HEK293 (cell line): ENCODE measurements around the gene IL15.

Experiments
- CTCF ChIA-PET: fragments of 350-600 bp; formaldehyde crosslinking; extraction: SDS; loops from one replicate; lab custom pipeline; 2021; ENCODE audit warnings: antibody characterized with exemption; lab: Yijun Ruan, JAX
- POLR2A ChIA-PET: fragments of 300-600 bp; formaldehyde crosslinking; extraction: SDS; loops from one replicate; lab custom pipeline; 2020; ENCODE audit warnings: antibody characterized with exemption, inconsistent platforms; lab: Yijun Ruan, JAX
- H3K27ac ChIP-seq: fragments of 200-500 bp; sonication (Bioruptor generic); 2 replicates; pipeline ENCODE4 v1.5.1; 2014; ENCODE audit warnings: low read depth, low read length, control low read depth, inconsistent platforms; ENCODE audit errors: extremely low read depth
- H3K36me3 ChIP-seq, 2 experiments: fragments of 200-500 bp in 1 of 2; sonication (Bioruptor generic) in 1 of 2; 1 replicate in 1 of 2; 2 replicates in 1 of 2; pipeline ENCODE4 v1.5.1; 2014 to 2017; ENCODE audit warnings: inconsistent platforms in 2 of 2, low read length in 2 of 2; ENCODE audit not compliant: control insufficient read depth in 2 of 2, insufficient read depth in 1 of 2
- H3K4me1 ChIP-seq: fragments of 200-500 bp; sonication (Bioruptor generic); 2 replicates; pipeline ENCODE4 v1.5.1; 2014; ENCODE audit warnings: mild to moderate bottlenecking, low read length, inconsistent platforms; ENCODE audit not compliant: control insufficient read depth, insufficient read depth
- H3K4me3 ChIP-seq: 2 replicates; pipeline ENCODE4 v1.5.1; 2011; ENCODE audit warnings: low read depth, mild to moderate bottlenecking, control low read depth, low read length, moderate library complexity
- H3K9me3 ChIP-seq: fragments of 200-500 bp; sonication (Bioruptor generic); 2 replicates; pipeline ENCODE4 v1.5.1; 2014; ENCODE audit warnings: low read depth, low read length, inconsistent platforms; ENCODE audit not compliant: control insufficient read depth, insufficient read depth
- EGR2 ChIP-seq: fragments of 450-650 bp; formaldehyde crosslinking; IDR thresholded peaks from 2 replicates; pipeline ENCODE4 v1.5.1; 2016; ENCODE audit warnings: low read depth, missing biosample characterization, missing genetic modification characterization
- GLI4 ChIP-seq: fragments of 450-650 bp; formaldehyde crosslinking; IDR thresholded peaks from 2 replicates; pipeline ENCODE4 v1.5.1; 2016; ENCODE audit warnings: missing biosample characterization, missing genetic modification characterization
- GLIS2 ChIP-seq: fragments of 450-650 bp; formaldehyde crosslinking; IDR thresholded peaks from 2 replicates; pipeline ENCODE4 v1.5.1; 2016; ENCODE audit warnings: missing biosample characterization, missing genetic modification characterization
- HOXC10 ChIP-seq: sonication (generic); formaldehyde crosslinking; IDR thresholded peaks from 2 replicates; pipeline ENCODE4 v1.8.1; 2023; ENCODE audit warnings: mild to moderate bottlenecking, missing genetic modification reagents
- KLF7 ChIP-seq: fragments of 450-650 bp; formaldehyde crosslinking; IDR thresholded peaks from 2 replicates; pipeline ENCODE4 v1.5.1; 2016; ENCODE audit warnings: missing biosample characterization, missing genetic modification characterization, borderline replicate concordance
- PRDM10 ChIP-seq: fragments of 450-650 bp; formaldehyde crosslinking; IDR thresholded peaks from 2 replicates; pipeline ENCODE4 v1.5.1; 2016; ENCODE audit warnings: missing biosample characterization, missing genetic modification characterization
- SALL2 ChIP-seq: fragments of 450-650 bp; formaldehyde crosslinking; IDR thresholded peaks from 2 replicates; pipeline ENCODE4 v1.5.0; 2017; ENCODE audit warnings: missing biosample characterization, mild to moderate bottlenecking, missing genetic modification characterization, borderline replicate concordance
- SP7 ChIP-seq: fragments of 450-650 bp; formaldehyde crosslinking; IDR thresholded peaks from 2 replicates; pipeline ENCODE4 v1.5.1; 2016; ENCODE audit warnings: missing biosample characterization, missing genetic modification characterization
- ZFP37 ChIP-seq: fragments of 450-650 bp; formaldehyde crosslinking; IDR thresholded peaks from 2 replicates; pipeline ENCODE4 v1.5.1; 2016; ENCODE audit warnings: missing biosample characterization, missing genetic modification characterization
- ZFP41 ChIP-seq: fragments of 450-650 bp; formaldehyde crosslinking; IDR thresholded peaks from 2 replicates; pipeline ENCODE4 v1.5.1; 2016; ENCODE audit warnings: missing biosample characterization, missing genetic modification characterization, borderline replicate concordance
- ZNF121 ChIP-seq: fragments of 450-650 bp; formaldehyde crosslinking; IDR thresholded peaks from 2 replicates; pipeline ENCODE4 v1.5.1; 2016; ENCODE audit warnings: missing biosample characterization, missing genetic modification characterization
- ZNF140 ChIP-seq: fragments of 450-650 bp; formaldehyde crosslinking; IDR thresholded peaks from 2 replicates; pipeline ENCODE4 v1.5.1; 2016; ENCODE audit warnings: missing biosample characterization, missing genetic modification characterization
- ZNF155 ChIP-seq: fragments of 450-650 bp; formaldehyde crosslinking; IDR thresholded peaks from 2 replicates; pipeline ENCODE4 v1.5.1; 2016; ENCODE audit warnings: missing biosample characterization, missing genetic modification characterization
- ZNF18 ChIP-seq: fragments of 450-650 bp; formaldehyde crosslinking; IDR thresholded peaks from 2 replicates; pipeline ENCODE4 v1.5.1; 2016; ENCODE audit warnings: missing biosample characterization, missing genetic modification characterization
- ZNF302 ChIP-seq: fragments of 450-650 bp; formaldehyde crosslinking; IDR thresholded peaks from 2 replicates; pipeline ENCODE4 v1.5.1; 2016; ENCODE audit warnings: missing biosample characterization, missing genetic modification characterization, low read depth
- ZNF350 ChIP-seq: fragments of 450-650 bp; formaldehyde crosslinking; IDR thresholded peaks from 2 replicates; pipeline ENCODE4 v1.5.0; 2017; ENCODE audit warnings: missing biosample characterization, mild to moderate bottlenecking, missing genetic modification characterization
- ZNF37A ChIP-seq: fragments of 450-650 bp; IDR thresholded peaks from 2 replicates; pipeline ENCODE4 v1.5.1; 2018; ENCODE audit warnings: missing biosample characterization, missing genetic modification characterization
- ZNF426 ChIP-seq: fragments of 450-650 bp; formaldehyde crosslinking; IDR thresholded peaks from 2 replicates; pipeline ENCODE4 v1.5.1; 2017; ENCODE audit warnings: missing biosample characterization, missing genetic modification characterization, mild to moderate bottlenecking, inconsistent platforms, moderate library complexity
- ZNF548 ChIP-seq: fragments of 450-650 bp; formaldehyde crosslinking; IDR thresholded peaks from 2 replicates; pipeline ENCODE4 v1.5.1; 2016; ENCODE audit warnings: missing biosample characterization, missing genetic modification characterization
- ZNF600 ChIP-seq: fragments of 450-650 bp; formaldehyde crosslinking; IDR thresholded peaks from 2 replicates; pipeline ENCODE4 v1.5.1; 2016; ENCODE audit warnings: missing biosample characterization, missing genetic modification characterization
- ZNF623 ChIP-seq: fragments of 450-650 bp; formaldehyde crosslinking; IDR thresholded peaks from 2 replicates; pipeline ENCODE4 v1.5.1; 2016; ENCODE audit warnings: missing biosample characterization, missing genetic modification characterization
- ZNF677 ChIP-seq: fragments of 450-650 bp; IDR thresholded peaks from 2 replicates; pipeline ENCODE4 v1.5.0; 2018; ENCODE audit warnings: missing biosample characterization, mild to moderate bottlenecking, missing genetic modification characterization, moderate library complexity
- TF ChIP-seq, protein P1 (sequence below): fragments of 450-650 bp; formaldehyde crosslinking; IDR thresholded peaks from 2 replicates; pipeline ENCODE4 v1.5.0; 2017; ENCODE audit warnings: missing biosample characterization, missing genetic modification characterization, borderline replicate concordance
- TF ChIP-seq, protein P2 (sequence below): IDR thresholded peaks from 2 replicates; pipeline ENCODE4 v1.6.1; 2011; ENCODE audit warnings: mild to moderate bottlenecking, low read depth, low read length, borderline replicate concordance

The IL15 gene

DNA sequence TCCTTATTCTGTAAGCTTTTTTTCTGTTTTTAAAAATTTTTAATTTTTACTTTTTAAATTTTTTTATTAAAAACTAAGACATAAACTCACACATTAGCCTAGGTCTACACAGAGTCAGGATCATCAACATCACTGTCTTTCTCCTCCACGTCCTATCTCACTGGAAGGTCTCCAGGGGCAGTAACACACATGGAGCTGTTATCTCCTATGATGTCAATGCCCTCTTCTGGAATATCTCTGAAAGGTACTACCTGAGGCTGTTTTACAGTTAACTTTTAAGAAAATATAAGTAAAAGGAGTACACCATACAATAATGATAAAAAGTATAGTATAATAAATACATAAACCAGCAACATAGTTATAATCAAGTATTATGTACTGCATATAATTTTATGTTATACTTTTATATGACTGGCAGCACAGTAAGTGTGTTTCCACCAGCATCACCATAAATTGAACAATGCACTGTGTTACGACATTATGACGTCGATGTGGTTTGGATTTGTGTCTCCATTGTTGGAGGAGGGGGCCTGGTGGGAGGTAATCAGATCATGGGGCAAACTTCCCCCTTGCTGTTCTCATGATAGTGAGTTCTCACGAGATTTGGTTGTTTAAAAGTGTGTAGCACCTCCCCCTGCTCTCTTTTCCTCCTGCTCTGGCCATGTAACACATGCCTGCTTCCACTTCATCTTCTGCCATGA lies 21.3 kb downstream of the IL15 start:
- peaks cover 2% of the 10 kb centered on the region; the same call in 1 of the 2 replicates for H3K4me1 ChIP-seq
- H3K27ac ChIP-seq, result no peak overlapping the region
- CTCF ChIA-PET, result interaction anchor here (0.6 kb wide), 2 partner anchors 96 to 282 kb away, joined by 3 read pairs; no protein-coding TSS in a partner anchor
- TF ChIP-seq ZFP41 (no peak), ZNF548 (tag by site-specific recombination) (no peak), PRDM10 (no peak), ZNF600 (tag by site-specific recombination) (no peak), SP7 (no peak), GLI4 (no peak), ZNF350 (tag by site-specific recombination) (no peak)
- TF ChIP-seq, all 188 proteins: peak for 0
- Histone ChIP-seq H3K36me3 (no peaks in the 10 kb centered on the region), H3K9me3 (no peaks in the 10 kb centered on the region), H3K4me3 (no peak overlapping the region)
- POLR2A ChIA-PET, result no interaction called here

- H3K4me3 ChIP-seq, result no peak overlapping the region
- no peak for TF ChIP-seq SALL2 (tag by site-specific recombination)
- no peak for TF ChIP-seq ZNF121
- TF ChIP-seq HOXC10, result no peak
- no peak for TF ChIP-seq ZNF37A (tag by site-specific recombination)
- TF ChIP-seq, protein P1, sequence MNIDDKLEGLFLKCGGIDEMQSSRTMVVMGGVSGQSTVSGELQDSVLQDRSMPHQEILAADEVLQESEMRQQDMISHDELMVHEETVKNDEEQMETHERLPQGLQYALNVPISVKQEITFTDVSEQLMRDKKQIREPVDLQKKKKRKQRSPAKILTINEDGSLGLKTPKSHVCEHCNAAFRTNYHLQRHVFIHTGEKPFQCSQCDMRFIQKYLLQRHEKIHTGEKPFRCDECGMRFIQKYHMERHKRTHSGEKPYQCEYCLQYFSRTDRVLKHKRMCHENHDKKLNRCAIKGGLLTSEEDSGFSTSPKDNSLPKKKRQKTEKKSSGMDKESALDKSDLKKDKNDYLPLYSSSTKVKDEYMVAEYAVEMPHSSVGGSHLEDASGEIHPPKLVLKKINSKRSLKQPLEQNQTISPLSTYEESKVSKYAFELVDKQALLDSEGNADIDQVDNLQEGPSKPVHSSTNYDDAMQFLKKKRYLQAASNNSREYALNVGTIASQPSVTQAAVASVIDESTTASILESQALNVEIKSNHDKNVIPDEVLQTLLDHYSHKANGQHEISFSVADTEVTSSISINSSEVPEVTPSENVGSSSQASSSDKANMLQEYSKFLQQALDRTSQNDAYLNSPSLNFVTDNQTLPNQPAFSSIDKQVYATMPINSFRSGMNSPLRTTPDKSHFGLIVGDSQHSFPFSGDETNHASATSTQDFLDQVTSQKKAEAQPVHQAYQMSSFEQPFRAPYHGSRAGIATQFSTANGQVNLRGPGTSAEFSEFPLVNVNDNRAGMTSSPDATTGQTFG (tag by site-specific recombination), result no peak
- no peak for TF ChIP-seq ZNF140 (tag by site-specific recombination)
- no peak overlapping the region for H3K27ac ChIP-seq
- H3K4me1 ChIP-seq, result no peaks in the 10 kb centered on the region
- POLR2A ChIA-PET, result no interaction called here
- CTCF ChIA-PET, result no interaction called here
- H3K9me3 ChIP-seq, result no peaks in the 10 kb centered on the region
- no peaks in the 10 kb centered on the region for H3K36me3 ChIP-seq
Observed at GRCh38 chr4:141658309-141658708, 21.9 kb downstream of the IL15 start.

DNA sequence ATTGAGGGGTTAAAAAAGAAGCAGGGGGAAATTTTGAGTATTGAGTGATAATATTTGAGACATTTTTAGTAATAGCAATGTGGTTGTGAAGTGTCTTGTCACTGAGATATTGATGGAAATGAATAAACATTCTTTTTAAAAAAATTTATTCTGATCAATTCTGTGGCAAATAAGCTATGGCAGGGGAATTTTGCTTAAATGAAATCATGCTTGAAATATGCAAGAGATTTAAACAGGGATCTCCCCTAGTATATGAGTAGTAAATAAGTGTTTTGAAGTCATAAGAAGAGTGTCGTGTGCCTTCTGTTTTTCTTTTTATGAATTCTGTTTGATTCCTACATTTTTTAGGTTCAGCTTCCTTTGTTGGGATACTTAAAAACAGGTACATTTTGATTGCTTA lies 23.2 kb downstream of the IL15 start:
- POLR2A ChIA-PET, result no interaction called here
- no peak overlapping the region for H3K27ac ChIP-seq
- CTCF ChIA-PET, result interaction anchor here (0.7 kb wide), 1 partner anchor 23 kb away, joined by 3 read pairs; the partner anchor contains the start of gene IL15
- no peak for TF ChIP-seq ZNF18
- no peak for TF ChIP-seq ZNF155
- no peak for TF ChIP-seq GLIS2 (tag by site-specific recombination)
- no peak for TF ChIP-seq ZNF426 (tag by site-specific recombination)
- TF ChIP-seq EGR2 (tag by site-specific recombination), result no peak
- no peak for TF ChIP-seq ZFP37 (tag by site-specific recombination)
- TF ChIP-seq ZNF623 (tag by site-specific recombination), result no peak
- no peak for TF ChIP-seq ZNF302 (tag by site-specific recombination)
- no peak for TF ChIP-seq KLF7
- TF ChIP-seq, protein P2, sequence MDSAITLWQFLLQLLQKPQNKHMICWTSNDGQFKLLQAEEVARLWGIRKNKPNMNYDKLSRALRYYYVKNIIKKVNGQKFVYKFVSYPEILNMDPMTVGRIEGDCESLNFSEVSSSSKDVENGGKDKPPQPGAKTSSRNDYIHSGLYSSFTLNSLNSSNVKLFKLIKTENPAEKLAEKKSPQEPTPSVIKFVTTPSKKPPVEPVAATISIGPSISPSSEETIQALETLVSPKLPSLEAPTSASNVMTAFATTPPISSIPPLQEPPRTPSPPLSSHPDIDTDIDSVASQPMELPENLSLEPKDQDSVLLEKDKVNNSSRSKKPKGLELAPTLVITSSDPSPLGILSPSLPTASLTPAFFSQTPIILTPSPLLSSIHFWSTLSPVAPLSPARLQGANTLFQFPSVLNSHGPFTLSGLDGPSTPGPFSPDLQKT, result no peak
- TF ChIP-seq ZNF677 (tag by site-specific recombination), result no peak

More for the DNA sequence above, 23.2 kb downstream of the IL15 start:
- H3K4me3 ChIP-seq, result no peak overlapping the region
- no peaks in the 10 kb centered on the region for H3K4me1 ChIP-seq
- H3K36me3 ChIP-seq, result no peaks in the 10 kb centered on the region
- H3K9me3 ChIP-seq, result no peaks in the 10 kb centered on the region
